Tibial nerve (tissue), 3 donors: ENCODE measurements around the gene GPC6.

Source experiments
- EP300 ChIP-seq, 2 donors: sonication (generic); formaldehyde crosslinking; IDR thresholded peaks; one replicate each; pipeline ENCODE4 v1.6.1; 2017; ENCODE audit warnings: antibody characterized with exemption in 2 of 2, mild to moderate bottlenecking in 1 of 2
- POLR2A ChIP-seq, 2 donors: fragments of 450-650 bp; IDR thresholded peaks; one replicate each; pipeline ENCODE4 v1.6.1; 2017; ENCODE audit warnings: antibody characterized with exemption in 2 of 2, mild to moderate bottlenecking in 2 of 2, moderate library complexity in 2 of 2

- TF ChIP-seq POLR2A (IDR thresholded peaks at IDR 0.05), result no peak
- TF ChIP-seq EP300 (IDR thresholded peaks at IDR 0.05), result no peak
Measured at GRCh38 chr13:94239135-94239534, 1012.5 kb downstream of the GPC6 start.
